ENCODE results near the gene CALHM4. TPM values are rescaled to one million over a fixed set of nuclear protein-coding genes. Genes with fewer than 3 reads are reported as not detected.

The CALHM4 gene
- total RNA-seq, 1 experiment from 2014 or later: not detected

- no TSS peak for BruUV-seq (replicated peaks)
- ChIA-PET CTCF (no interaction called here), POLR2A (ENCODE audit: unreplicated experiment) (no interaction called here)
- ATAC-seq (no peak), DNase-seq (no peak)
- Histone ChIP-seq H4K20me1 (ENCODE audit: low read length) (no peaks in the 10 kb centered on the region), H3F3A (ENCODE audit: low read length, unreplicated experiment) (no peaks in the 10 kb centered on the region), H3K9ac (ENCODE audit: low read length) (no peak overlapping the region), H3K4me3 (ENCODE audit: low read length) (no peak overlapping the region), H3K27ac (ENCODE audit: low read length) (no peak overlapping the region), H3K4me1 (ENCODE audit: insufficient read depth, low read length) (peaks cover 1% of the 10 kb centered on the region; the same call in 1 of the 2 replicates), H3K9me2 (replicated peaks; ENCODE audit: low read length) (no peaks in the 10 kb centered on the region), H3K79me2 (ENCODE audit: low read length) (no peaks in the 10 kb centered on the region), H3K4me2 (ENCODE audit: low read length) (no peak overlapping the region), H3K27me3 (ENCODE audit: low read length) (no peaks in the 10 kb centered on the region), H2AFZ (ENCODE audit: low read length) (no peak overlapping the region), H3K36me3 (ENCODE audit: low read depth, low read length) (no peaks in the 10 kb centered on the region), H3K9me3 (ENCODE audit: low read length) (no peaks in the 10 kb centered on the region)
- intact Hi-C loops (cut with micrococcal nuclease): no loop called here
- TF ChIP-seq EZH2phosphoT487 (IDR thresholded peaks at IDR 0.05; ENCODE audit: borderline replicate concordance, low read length): no peak
- TF ChIP-seq CTCF (conservative IDR thresholded peaks at IDR 0.05; ENCODE audit: low read depth, low read length): no peak
- TF ChIP-seq EZH2 (IDR thresholded peaks at IDR 0.05; ENCODE audit: low read length, unreplicated experiment): no peak
Measured at GRCh38 chr6:116550796-116551195, 2.8 kb upstream of the CALHM4 start.

GRCh38 chr6:116556065-116556464 is 2.5 kb downstream of the CALHM4 start:
- peaks cover 25% of the 10 kb centered on the region for H3K4me1 ChIP-seq (ENCODE audit: insufficient read depth, low read length)
- H3K9ac ChIP-seq (ENCODE audit: low read length): no peak overlapping the region
- CTCF ChIA-PET: no interaction called here
- TF ChIP-seq EZH2 (IDR thresholded peaks at IDR 0.05; ENCODE audit: low read length, unreplicated experiment) (no peak), EZH2phosphoT487 (IDR thresholded peaks at IDR 0.05; ENCODE audit: borderline replicate concordance, low read length) (no peak), CTCF (conservative IDR thresholded peaks at IDR 0.05; ENCODE audit: low read depth, low read length) (no peak)
- peak; percentile 15 for DNase-seq
- no peak overlapping the region for H2AFZ ChIP-seq (ENCODE audit: low read length)
- H3K4me3 ChIP-seq (ENCODE audit: low read length): no peak overlapping the region
- H3K79me2 ChIP-seq (ENCODE audit: low read length): no peaks in the 10 kb centered on the region
- H3F3A ChIP-seq (ENCODE audit: low read length, unreplicated experiment): no peaks in the 10 kb centered on the region
- POLR2A ChIA-PET (ENCODE audit: unreplicated experiment): no interaction called here
- no peak for ATAC-seq
- no TSS peak for BruUV-seq (replicated peaks)
- intact Hi-C loops (cut with micrococcal nuclease): no loop called here
- no peaks in the 10 kb centered on the region for H3K9me3 ChIP-seq (ENCODE audit: low read length)
- no peak overlapping the region for H3K27ac ChIP-seq (ENCODE audit: low read length)
- no peaks in the 10 kb centered on the region for H4K20me1 ChIP-seq (ENCODE audit: low read length)
- no peak overlapping the region for H3K4me2 ChIP-seq (ENCODE audit: low read length)
- no peaks in the 10 kb centered on the region for H3K27me3 ChIP-seq (ENCODE audit: low read length)
- H3K36me3 ChIP-seq (ENCODE audit: low read depth, low read length): no peaks in the 10 kb centered on the region
- no peaks in the 10 kb centered on the region for H3K9me2 ChIP-seq (replicated peaks; ENCODE audit: low read length)

GRCh38 chr6:116556814-116557415 is 3.4 kb downstream of the CALHM4 start:
- TF ChIP-seq EZH2phosphoT487 (IDR thresholded peaks at IDR 0.05; ENCODE audit: borderline replicate concordance, low read length): no peak
- TF ChIP-seq EZH2 (IDR thresholded peaks at IDR 0.05; ENCODE audit: low read length, unreplicated experiment): no peak
- TF ChIP-seq CTCF (conservative IDR thresholded peaks at IDR 0.05; ENCODE audit: low read depth, low read length): no peak
- H3K4me1 ChIP-seq (ENCODE audit: insufficient read depth, low read length): peaks cover 25% of the 10 kb centered on the region
- no peak overlapping the region for H3K9ac ChIP-seq (ENCODE audit: low read length)
- ChIA-PET CTCF (no interaction called here), POLR2A (ENCODE audit: unreplicated experiment) (no interaction called here)
- no peak for DNase-seq
- H3K79me2 ChIP-seq (ENCODE audit: low read length): no peaks in the 10 kb centered on the region
- intact Hi-C loops (cut with micrococcal nuclease): no loop called here
- H3K4me3 ChIP-seq (ENCODE audit: low read length): no peak overlapping the region
- no peaks in the 10 kb centered on the region for H3K36me3 ChIP-seq (ENCODE audit: low read depth, low read length)
- no peaks in the 10 kb centered on the region for H3K27me3 ChIP-seq (ENCODE audit: low read length)
- BruUV-seq (replicated peaks): no TSS peak
- no peaks in the 10 kb centered on the region for H3K9me2 ChIP-seq (replicated peaks; ENCODE audit: low read length)
- no peaks in the 10 kb centered on the region for H4K20me1 ChIP-seq (ENCODE audit: low read length)
- ATAC-seq: no peak
- no peak overlapping the region for H3K27ac ChIP-seq (ENCODE audit: low read length)
- no peaks in the 10 kb centered on the region for H3F3A ChIP-seq (ENCODE audit: low read length, unreplicated experiment)
- no peak overlapping the region for H2AFZ ChIP-seq (ENCODE audit: low read length)
- H3K9me3 ChIP-seq (ENCODE audit: low read length): no peaks in the 10 kb centered on the region
- no peak overlapping the region for H3K4me2 ChIP-seq (ENCODE audit: low read length)
